ENCODE data around the gene CKS2. TPM values are rescaled to one million over a fixed set of nuclear protein-coding genes. Genes with fewer than 3 reads are reported as not detected.

The CKS2 gene
- total RNA-seq, 2 donors from 2014 or later: 2.9 to 4.3 TPM

GRCh38 chr9:89325733-89326132, 14.7 kb downstream of the CKS2 start:
- H3K36me3 ChIP-seq (replicated peaks in 1 of 2; ENCODE audit: insufficient read depth in 1 of 2, low read depth in 2 of 2): peaks cover 5 to 24% of the 10 kb centered on the region in 2 donors
- no peak overlapping the region for H3K4me3 ChIP-seq
- DNase-seq: no peak
- intact Hi-C loops (cut with DNase I): loop anchor here (10.0 kb wide), 1 partner anchor 219 kb away; no protein-coding TSS in a partner anchor
- ATAC-seq: no peak
- H3K27me3 ChIP-seq: no peaks in the 10 kb centered on the region
- WGBS, 2 donors: 89% methylated on average over 3 of the region's 3 CpGs
- H3K27ac ChIP-seq: no peak overlapping the region
- TF ChIP-seq POLR2A (IDR thresholded peaks at IDR 0.05) (no peak), CTCF (IDR thresholded peaks at IDR 0.05) (no peak)
- H3K9me3 ChIP-seq: no peaks in the 10 kb centered on the region
- H3K4me1 ChIP-seq: peaks cover 33% of the 10 kb centered on the region

GRCh38 chr9:89328064-89328463, 17.1 kb downstream of the CKS2 start:
- WGBS, 2 donors: 89% methylated on average over 8 of the region's 8 CpGs
- DNase-seq (no peak), ATAC-seq (no peak)
- Histone ChIP-seq H3K4me1 (peaks cover 19% of the 10 kb centered on the region), H3K36me3 (replicated peaks in 1 of 2; ENCODE audit: insufficient read depth in 1 of 2, low read depth in 2 of 2) (peaks cover 5 to 27% of the 10 kb centered on the region in 2 donors), H3K9me3 (no peaks in the 10 kb centered on the region), H3K4me3 (no peak overlapping the region), H3K27ac (no peak overlapping the region), H3K27me3 (no peaks in the 10 kb centered on the region)
- TF ChIP-seq CTCF (IDR thresholded peaks at IDR 0.05) (no peak), POLR2A (IDR thresholded peaks at IDR 0.05) (no peak)
- intact Hi-C loops (cut with DNase I): loop anchor here (10.0 kb wide), 1 partner anchor 217 kb away; no protein-coding TSS in a partner anchor

- no peak for ATAC-seq
- TF ChIP-seq POLR2A (IDR thresholded peaks at IDR 0.05): no peak
- no peak for TF ChIP-seq CTCF (IDR thresholded peaks at IDR 0.05)
- intact Hi-C loops (cut with DNase I): loop anchor here (10.0 kb wide), 1 partner anchor 215 kb away; no protein-coding TSS in a partner anchor
Measured at GRCh38 chr9:89329917-89330316, 18.9 kb downstream of the CKS2 start.

GRCh38 chr9:89330513-89330912, 19.5 kb downstream of the CKS2 start:
- DNase-seq (no peak), ATAC-seq (no peak)
- intact Hi-C loops (cut with DNase I): no loop called here
- H3K27me3 ChIP-seq: no peaks in the 10 kb centered on the region
- H3K27ac ChIP-seq: no peak overlapping the region
- peaks cover 17 to 42% of the 10 kb centered on the region in 2 donors for H3K36me3 ChIP-seq (replicated peaks in 1 of 2; ENCODE audit: insufficient read depth in 1 of 2, low read depth in 2 of 2)
- TF ChIP-seq POLR2A (IDR thresholded peaks at IDR 0.05): no peak
- no peak for TF ChIP-seq CTCF (IDR thresholded peaks at IDR 0.05)
- 84 to 87% methylated on average over 7 of the region's 7 CpGs for WGBS, 2 donors
- H3K9me3 ChIP-seq: no peaks in the 10 kb centered on the region
- H3K4me1 ChIP-seq: no peaks in the 10 kb centered on the region
- H3K4me3 ChIP-seq: no peak overlapping the region

More at GRCh38 chr9:89329917-89330316, 18.9 kb downstream of the CKS2 start:
- no peak overlapping the region for H3K27ac ChIP-seq
- H3K36me3 ChIP-seq (replicated peaks in 1 of 2; ENCODE audit: insufficient read depth in 1 of 2, low read depth in 2 of 2): peaks cover 16 to 40% of the 10 kb centered on the region in 2 donors
- peaks cover 2% of the 10 kb centered on the region for H3K4me1 ChIP-seq
- no peak for DNase-seq
- no peak overlapping the region for H3K4me3 ChIP-seq
- no peaks in the 10 kb centered on the region for H3K9me3 ChIP-seq
- H3K27me3 ChIP-seq: no peaks in the 10 kb centered on the region

GRCh38 chr9:89339807-89340206, 28.8 kb downstream of the CKS2 start:
- H3K36me3 ChIP-seq (replicated peaks in 1 of 2; ENCODE audit: insufficient read depth in 1 of 2, low read depth in 2 of 2): peaks cover 2 to 25% of the 10 kb centered on the region in 2 donors
- ATAC-seq (no peak), DNase-seq (no peak)
- H3K9me3 ChIP-seq: no peaks in the 10 kb centered on the region
- H3K4me3 ChIP-seq: no peak overlapping the region
- intact Hi-C loops (cut with DNase I): loop anchor here (10.0 kb wide), 1 partner anchor 55 kb away; no protein-coding TSS in a partner anchor
- WGBS, 2 donors: 89 to 90% methylated on average over 2 of the region's 2 CpGs
- TF ChIP-seq POLR2A (IDR thresholded peaks at IDR 0.05) (no peak), CTCF (IDR thresholded peaks at IDR 0.05) (no peak)
- H3K27me3 ChIP-seq: no peaks in the 10 kb centered on the region
- H3K27ac ChIP-seq: no peak overlapping the region
- H3K4me1 ChIP-seq: no peaks in the 10 kb centered on the region
